AG04449 (cell line): ENCODE results near the gene DPH1.

Experiments used
- CTCF ChIA-PET: fragments of 350-600 bp; formaldehyde crosslinking; extraction: SDS; loops from one replicate; lab custom pipeline; 2021; ENCODE audit warnings: antibody characterized with exemption; lab: Yijun Ruan, JAX
- POLR2A ChIA-PET: fragments of 400-600, 350-600 bp; formaldehyde crosslinking; extraction: SDS; loops from one replicate; lab custom pipeline; 2020; ENCODE audit warnings: antibody characterized with exemption, inconsistent platforms; lab: Yijun Ruan, JAX
- DNase-seq: peaks from one replicate; pipeline ENCODE4 v3.0.0-alpha.2; 2010; ENCODE audit warnings: low read depth, low spot score
- H3K4me3 ChIP-seq: 2 replicates; pipeline ENCODE4 v1.5.1; 2011; ENCODE audit warnings: low read depth, mild to moderate bottlenecking, control low read depth, low read length
- TF ChIP-seq, protein P1 (sequence below): IDR thresholded peaks from one replicate; pipeline ENCODE4 v1.5.1; 2011; ENCODE audit warnings: mild to moderate bottlenecking, moderate library complexity, low read length, control low read depth, inconsistent platforms; ENCODE audit not compliant: insufficient read depth; ENCODE audit errors: missing control alignments

DPH1 gene

GRCh38 chr17:2030779-2031163 lies 818 bp downstream of the DPH1 start:
- no peak for DNase-seq
- TF ChIP-seq, protein P1, sequence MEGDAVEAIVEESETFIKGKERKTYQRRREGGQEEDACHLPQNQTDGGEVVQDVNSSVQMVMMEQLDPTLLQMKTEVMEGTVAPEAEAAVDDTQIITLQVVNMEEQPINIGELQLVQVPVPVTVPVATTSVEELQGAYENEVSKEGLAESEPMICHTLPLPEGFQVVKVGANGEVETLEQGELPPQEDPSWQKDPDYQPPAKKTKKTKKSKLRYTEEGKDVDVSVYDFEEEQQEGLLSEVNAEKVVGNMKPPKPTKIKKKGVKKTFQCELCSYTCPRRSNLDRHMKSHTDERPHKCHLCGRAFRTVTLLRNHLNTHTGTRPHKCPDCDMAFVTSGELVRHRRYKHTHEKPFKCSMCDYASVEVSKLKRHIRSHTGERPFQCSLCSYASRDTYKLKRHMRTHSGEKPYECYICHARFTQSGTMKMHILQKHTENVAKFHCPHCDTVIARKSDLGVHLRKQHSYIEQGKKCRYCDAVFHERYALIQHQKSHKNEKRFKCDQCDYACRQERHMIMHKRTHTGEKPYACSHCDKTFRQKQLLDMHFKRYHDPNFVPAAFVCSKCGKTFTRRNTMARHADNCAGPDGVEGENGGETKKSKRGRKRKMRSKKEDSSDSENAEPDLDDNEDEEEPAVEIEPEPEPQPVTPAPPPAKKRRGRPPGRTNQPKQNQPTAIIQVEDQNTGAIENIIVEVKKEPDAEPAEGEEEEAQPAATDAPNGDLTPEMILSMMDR: peak; percentile 71
- H3K4me3 ChIP-seq: peak overlapping the region; percentile 100
- ChIA-PET POLR2A (no interaction called here), CTCF (interaction anchor here (1.0 to 15.3 kb wide), 8 partner anchors 10 to 219 kb away, joined by 3 to 223 read pairs (median 6); partner anchors contain the start of gene OVCA2)

DNA sequence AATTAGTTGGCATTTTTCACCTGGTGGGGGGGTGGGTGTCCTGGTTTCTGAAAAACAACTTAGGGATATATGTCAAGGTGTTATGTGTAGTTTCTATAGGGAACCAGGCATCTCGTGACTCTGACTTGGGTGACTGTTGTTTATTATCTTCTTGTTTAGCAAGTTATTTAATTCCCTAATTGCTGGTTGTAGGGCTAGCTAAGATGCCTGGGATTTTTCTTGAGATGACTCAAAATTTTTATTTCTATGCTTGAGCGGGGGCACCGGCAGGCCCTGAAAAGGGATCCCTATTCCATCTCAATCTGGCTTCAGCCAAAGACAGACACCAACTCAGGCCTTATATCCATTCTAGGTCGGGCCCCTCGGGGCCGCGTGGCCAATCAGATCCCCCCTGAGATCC lies 3.2 kb downstream of the DPH1 start:
- POLR2A ChIA-PET: interaction anchor here (1.7 kb wide), 1 partner anchor 9 kb away, joined by 4 read pairs; the partner anchor contains the start of gene OVCA2
- TF ChIP-seq, protein P1: no peak
- DNase-seq: no peak
- CTCF ChIA-PET: interaction anchor here (0.6 to 15.3 kb wide), 7 partner anchors 9 to 247 kb away, joined by 3 to 223 read pairs (median 5); partner anchors contain the start of gene HIC1
- H3K4me3 ChIP-seq: peak overlapping the region; percentile 20; the same call in 1 of the 2 replicates

DNA sequence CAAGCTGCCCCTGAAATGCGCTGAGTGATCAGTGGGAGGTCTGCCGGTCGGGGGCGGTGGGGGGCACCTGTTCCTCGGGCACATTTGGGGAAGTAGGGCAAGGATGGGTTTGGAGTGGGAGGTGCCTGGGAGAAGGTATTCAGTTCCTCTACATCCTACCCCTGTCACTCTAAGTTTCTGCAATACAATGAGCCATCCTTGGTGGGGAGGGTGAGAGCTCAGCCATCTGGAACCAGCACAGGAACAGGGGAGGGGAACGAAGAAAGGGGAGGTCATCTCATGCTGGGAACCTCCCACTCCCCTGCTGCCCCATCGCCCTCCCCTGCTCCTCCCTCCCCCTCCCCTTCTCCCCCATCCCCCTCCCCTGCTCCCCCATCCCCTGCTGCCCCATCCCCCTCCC lies 4.2 kb downstream of the DPH1 start:
- no peak for DNase-seq
- CTCF ChIA-PET: interaction anchor here (1.0 to 15.3 kb wide), 6 partner anchors 10 to 156 kb away, joined by 4 to 223 read pairs (median 6); partner anchors contain the start of gene HIC1

GRCh38 chr17:2034806-2035540 lies 5.0 kb downstream of the DPH1 start:
- peak; percentile 86 for DNase-seq
- ChIA-PET POLR2A (interaction anchor here (0.9 to 1.8 kb wide), 3 partner anchors 8 to 319 kb away, joined by 3 to 4 read pairs (median 4); no protein-coding TSS in a partner anchor), CTCF (interaction anchor here (1.0 to 15.3 kb wide), 3 partner anchors 22 to 153 kb away, joined by 4 to 223 read pairs (median 6); no protein-coding TSS in a partner anchor)
- TF ChIP-seq, protein P1: no peak
- peak overlapping the region; percentile 43 for H3K4me3 ChIP-seq

More for the DNA sequence above, 4.2 kb downstream of the DPH1 start:
- POLR2A ChIA-PET: interaction anchor here (1.7 kb wide), 1 partner anchor 8 kb away, joined by 4 read pairs; the partner anchor contains the start of gene OVCA2
- H3K4me3 ChIP-seq: no peak overlapping the region
- TF ChIP-seq, protein P1: no peak

DNA sequence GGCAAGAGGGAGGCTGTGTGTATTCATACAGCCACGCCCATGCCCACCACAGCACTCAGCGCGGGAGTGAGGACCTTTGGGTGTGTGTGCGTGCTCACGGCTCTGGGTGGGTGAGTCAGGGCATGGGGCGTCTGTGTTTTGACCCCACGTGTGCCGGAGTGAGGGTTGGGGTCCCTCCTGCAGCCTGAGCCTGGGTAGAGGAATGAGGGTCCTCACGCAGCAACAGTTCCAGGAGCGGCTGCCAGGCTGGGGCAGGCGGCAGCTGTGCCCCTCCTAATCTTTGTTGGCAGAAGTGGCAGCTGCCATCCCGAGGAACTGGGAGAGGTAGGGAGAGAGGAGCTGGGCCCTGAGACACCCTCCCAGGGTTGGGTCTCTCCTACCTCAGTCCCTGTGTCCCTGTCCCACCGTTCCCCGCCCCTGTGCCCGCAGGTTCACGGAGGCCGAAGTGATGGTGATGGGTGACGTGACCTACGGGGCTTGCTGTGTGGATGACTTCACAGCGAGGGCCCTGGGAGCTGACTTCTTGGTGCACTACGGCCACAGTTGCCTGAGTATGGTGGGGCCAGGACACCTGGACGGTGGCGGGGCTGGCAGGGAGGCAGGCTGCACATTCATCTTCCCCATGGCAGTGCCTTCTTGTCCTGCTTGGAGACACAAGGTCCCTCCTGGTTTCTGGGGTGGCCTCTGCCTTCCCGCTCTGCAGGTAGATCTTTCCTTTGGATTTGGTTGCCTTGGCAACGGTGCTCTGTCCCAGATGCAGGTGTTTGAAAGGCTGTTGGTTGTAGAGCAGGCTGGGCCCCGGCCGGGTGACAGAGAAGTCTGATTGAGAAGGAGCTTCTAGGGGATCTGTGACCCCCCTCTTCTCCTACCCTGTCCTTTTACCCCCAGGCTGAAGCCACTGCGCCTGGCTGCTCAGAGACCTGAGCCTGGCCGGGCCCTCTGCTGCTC lies 5.9 kb downstream of the DPH1 start:
- DNase-seq: no peak
- TF ChIP-seq, protein P1: no peak
- ChIA-PET POLR2A (interaction anchor here (0.9 to 1.8 kb wide), 3 partner anchors 8 to 320 kb away, joined by 3 to 4 read pairs (median 4); no protein-coding TSS in a partner anchor), CTCF (interaction anchor here (1.4 to 15.3 kb wide), 2 partner anchors 125 to 154 kb away, joined by 6 to 223 read pairs; no protein-coding TSS in a partner anchor)
- no peak overlapping the region; the same call in 1 of the 2 replicates for H3K4me3 ChIP-seq
